ENCODE measurements around the gene LOXL1.

GRCh38 chr15:73979636-73980035 is 53.4 kb downstream of the LOXL1 start:
- TF ChIP-seq CTCF (IDR thresholded peaks at IDR 0.05) (no peak), POLR2A (IDR thresholded peaks at IDR 0.05) (no peak)

Measured in heart left ventricle (tissue), 13 donors.